NCI-H187 (cell line): Measurements from ENCODE around the gene PDE6C.

Experiments used
- DNase-seq, 2 experiments: peaks; one replicate each; lab custom pipeline; 2025; lab: John Stamatoyannopoulos, UW

Gene PDE6C

GRCh38 chr10:93612311-93612710, at the start of gene PDE6C:
TSS of gene PDE6C (plus strand) at chr10:93612537. CDS start at chr10:93612726, 189 bp downstream.
- DNase-seq = no peak

GRCh38 chr10:93565446-93565845, 46.9 kb upstream of the PDE6C start:
- no peak for DNase-seq

DNA sequence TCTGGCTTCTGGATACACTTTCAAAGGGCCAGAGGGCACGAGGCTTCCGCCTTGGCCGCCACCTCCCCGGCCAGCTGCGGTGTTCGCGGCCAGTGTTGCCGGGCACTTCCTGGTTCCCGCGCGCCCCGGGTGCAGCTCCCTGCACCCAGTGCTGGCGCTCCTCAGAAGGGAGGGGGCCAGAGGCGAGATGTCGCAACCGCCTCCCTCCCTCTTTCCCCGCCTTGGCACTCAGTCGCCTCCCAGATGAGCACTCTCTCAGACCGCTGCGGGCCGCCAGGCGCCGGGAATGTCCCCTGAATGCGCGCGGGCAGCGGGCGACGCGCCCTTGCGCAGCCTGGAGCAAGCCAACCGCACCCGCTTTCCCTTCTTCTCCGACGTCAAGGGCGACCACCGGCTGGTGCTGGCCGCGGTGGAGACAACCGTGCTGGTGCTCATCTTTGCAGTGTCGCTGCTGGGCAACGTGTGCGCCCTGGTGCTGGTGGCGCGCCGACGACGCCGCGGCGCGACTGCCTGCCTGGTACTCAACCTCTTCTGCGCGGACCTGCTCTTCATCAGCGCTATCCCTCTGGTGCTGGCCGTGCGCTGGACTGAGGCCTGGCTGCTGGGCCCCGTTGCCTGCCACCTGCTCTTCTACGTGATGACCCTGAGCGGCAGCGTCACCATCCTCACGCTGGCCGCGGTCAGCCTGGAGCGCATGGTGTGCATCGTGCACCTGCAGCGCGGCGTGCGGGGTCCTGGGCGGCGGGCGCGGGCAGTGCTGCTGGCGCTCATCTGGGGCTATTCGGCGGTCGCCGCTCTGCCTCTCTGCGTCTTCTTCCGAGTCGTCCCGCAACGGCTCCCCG, 45.7 kb upstream of the PDE6C start, which contains the start of gene FFAR4:
TSS of gene FFAR4 (plus strand) at position 231 of the 842 bp plus-strand sequence. CDS start at position 287, 56 bp downstream.
- no peak for DNase-seq

DNA sequence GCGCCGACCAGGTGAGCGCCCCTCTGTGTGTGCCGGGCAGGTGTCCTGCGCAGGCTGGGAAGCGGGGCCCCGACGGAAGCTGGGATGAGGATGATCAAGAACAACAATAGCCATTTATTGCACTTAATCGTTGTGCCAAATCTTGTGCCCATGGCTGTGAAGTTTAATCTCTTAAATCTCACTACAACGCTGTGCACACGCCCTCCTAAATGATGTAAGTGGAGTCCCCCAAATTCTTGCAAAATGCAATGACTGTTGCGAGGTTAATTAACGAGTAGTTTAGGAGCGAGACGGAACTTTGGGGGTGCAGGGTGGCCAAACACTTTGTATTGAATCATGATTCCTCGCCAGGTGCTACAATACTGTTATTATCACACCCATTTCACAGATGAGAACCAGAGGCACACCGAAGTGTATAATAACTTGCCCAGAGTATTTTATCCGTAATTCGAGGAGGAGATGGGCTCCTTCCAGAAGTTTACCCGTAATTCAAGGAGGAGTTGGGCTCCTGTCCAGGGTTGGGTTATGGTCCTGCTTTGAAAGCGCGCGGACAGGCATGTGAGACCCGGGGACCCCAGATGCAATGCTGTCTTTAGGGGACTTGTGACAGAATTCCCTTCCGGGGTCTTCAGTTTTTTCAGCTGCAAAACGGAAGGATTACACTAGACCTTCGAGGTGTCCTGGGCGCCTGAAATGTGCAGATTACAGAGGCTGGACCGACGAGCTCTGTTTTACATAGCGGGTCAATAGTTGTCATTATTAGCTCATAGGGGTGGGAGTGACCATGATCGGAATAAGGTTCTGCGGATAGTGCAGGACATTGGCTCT, 44.8 kb upstream of the PDE6C start:
- no peak for DNase-seq

DNA sequence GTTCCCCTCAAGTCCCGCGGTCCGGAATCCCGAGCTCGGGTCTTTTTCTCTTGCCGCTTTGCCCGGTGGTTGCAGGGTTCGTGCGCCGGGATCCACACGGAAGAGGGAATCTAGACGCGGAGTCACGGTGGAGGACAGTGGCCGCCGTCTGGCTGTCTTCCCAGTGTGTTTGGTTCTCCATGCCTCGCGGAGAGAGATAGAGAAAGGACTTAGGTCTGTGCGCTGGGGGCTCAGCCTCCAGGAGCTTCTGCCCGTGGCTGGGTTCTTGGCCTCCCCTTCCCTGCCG, 44.3 kb upstream of the PDE6C start:
- DNase-seq = no peak

GRCh38 chr10:93570383-93570782, 42.0 kb upstream of the PDE6C start:
- no peak for DNase-seq

DNA sequence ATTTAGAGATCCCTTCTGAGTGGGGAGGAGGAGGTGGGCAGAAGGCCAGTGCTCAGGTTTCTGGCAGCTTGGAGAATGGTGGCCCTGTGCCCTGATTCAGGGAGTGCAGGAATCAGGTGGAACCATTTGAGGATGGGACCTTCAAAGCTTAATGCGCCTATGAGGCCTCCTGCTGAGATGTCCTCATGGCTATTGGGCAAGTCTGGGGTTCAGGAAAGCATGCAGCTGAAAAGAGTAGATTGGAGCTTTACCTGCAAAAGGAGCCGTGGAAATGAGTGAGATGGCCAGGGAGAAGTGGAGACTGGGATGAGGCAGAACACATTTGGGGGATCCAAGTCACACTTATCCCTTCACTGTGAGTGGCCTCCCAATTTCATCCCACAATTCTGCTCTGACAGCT, 39.7 kb upstream of the PDE6C start:
- DNase-seq = no peak

DNA sequence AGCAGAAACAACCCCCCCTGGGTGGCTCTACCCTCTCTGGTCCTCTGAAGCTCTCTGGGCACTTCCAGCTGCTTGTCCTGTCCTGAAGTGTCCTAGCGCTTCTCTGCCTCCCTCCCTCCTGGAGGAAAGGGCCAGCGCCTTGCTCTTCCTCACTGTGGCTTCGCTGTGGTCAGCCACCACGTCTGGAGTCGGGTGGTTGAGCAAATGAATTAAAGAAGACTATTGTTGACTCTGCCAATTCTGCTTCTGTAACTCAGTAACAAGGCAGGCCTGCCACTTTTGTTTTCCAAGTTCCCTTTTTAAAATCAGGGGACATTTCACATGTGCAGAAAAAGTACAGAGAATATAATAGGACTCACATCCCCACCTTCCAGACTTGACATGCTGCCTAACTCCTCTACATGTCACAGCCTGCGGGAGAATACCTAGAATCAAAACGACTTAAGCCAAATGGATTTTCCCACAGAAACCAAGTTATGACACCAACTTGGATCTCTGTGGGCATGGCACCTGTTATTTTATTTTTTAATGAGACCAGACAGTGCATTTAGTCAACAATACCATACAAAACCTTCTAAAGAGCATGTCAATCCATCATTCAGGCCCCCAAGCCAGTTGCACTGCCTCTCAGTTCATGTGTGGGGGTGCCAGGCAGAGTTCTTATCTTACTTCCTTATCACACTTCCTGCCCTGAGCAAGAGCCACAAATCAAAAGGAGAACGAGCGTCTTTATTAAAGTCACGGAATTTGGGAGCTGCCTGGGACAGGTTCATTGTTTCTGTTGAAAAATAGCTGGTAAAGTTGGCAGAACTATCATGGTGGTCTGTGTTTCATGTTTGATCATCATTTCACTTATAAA, 39.1 kb upstream of the PDE6C start:
- no peak for DNase-seq

GRCh38 chr10:93573924-93574323, 38.4 kb upstream of the PDE6C start:
- DNase-seq = no peak

GRCh38 chr10:93576888-93577287, 35.4 kb upstream of the PDE6C start:
- no peak for DNase-seq

- no peak for DNase-seq
These were observed 34.8 kb upstream of the PDE6C start for GRCh38 chr10:93577565-93577964.

- DNase-seq = no peak
These were observed 33.2 kb upstream of the PDE6C start for GRCh38 chr10:93579089-93579488.

DNA sequence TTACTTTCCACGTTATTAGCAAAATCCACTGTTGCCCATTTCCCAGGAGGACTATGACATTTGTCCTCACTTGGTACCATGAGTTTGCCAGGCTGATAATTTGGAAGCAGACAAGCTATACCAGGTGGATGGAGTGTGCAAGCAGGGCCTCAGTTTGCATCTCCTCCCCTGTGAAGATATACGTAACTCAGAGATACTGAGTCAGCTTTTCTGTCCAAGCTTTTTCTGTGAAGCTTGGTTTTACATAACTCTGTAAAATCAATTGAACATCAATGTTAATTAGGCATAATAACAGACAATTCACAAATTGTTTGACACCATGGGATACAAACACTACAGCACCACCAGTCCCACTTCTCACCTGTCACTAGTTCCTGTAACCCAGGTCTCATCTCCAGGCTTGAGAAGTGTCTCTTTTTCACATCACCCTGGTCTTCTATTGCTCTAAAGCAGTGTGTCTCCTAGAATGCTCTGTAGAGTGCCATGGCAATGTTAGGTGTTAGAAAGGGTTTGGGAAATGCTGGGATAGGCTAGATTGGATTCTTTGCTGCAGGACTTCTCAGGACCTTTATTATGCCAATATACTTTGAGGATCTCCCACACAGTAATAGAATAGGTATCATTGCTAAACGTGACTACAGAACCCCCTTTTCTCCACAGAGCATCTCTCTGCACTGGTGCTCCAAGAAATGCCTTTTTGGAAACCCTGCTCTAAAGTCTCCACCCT, 32.2 kb upstream of the PDE6C start:
- DNase-seq = no peak

- no peak for DNase-seq
These were observed 31.5 kb upstream of the PDE6C start for GRCh38 chr10:93580828-93581227.

GRCh38 chr10:93584445-93584844, 27.9 kb upstream of the PDE6C start:
- no peak for DNase-seq

DNA sequence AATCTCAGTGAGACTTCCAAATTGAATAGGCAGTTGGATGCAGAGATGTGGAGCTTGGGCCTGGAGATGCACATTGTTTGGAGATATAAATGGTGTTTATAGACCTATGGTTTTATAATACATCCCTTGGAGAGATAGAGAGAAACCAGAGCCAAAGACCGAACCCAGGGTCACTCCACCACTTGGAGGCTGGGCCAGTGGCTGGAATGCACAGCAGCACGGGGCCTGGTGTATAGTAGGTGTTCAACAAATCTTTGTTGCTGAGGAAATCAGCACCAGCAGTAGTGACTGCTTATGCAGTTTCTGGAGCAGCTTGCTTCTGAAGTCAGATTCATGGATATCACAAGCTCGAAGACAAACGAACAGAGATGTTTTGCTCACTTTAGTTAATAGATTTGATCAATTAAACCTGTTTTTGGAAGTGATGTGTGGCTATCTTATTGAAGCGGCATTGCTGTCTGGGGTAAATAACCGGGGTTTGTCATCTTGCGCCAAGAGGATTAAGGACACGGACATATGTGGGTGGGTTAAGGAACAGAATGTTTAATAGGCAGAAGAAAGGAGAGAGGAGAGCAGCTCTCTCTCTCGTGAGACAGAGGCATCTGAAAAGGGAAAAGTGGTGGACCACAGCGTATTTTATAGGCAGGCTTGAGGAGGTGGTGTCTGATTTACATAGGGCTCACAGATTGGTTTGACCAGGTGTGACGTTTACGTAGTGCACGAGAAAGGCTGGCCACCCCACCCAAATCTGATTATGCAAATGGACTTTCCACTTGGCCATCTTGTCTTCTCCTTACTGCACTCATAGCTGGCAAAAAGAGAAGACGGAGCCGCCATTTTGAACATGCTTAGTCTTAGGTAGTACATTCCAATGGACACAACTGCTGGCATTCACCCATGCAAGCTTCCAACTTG, 22.4 kb upstream of the PDE6C start:
- no peak for DNase-seq

DNA sequence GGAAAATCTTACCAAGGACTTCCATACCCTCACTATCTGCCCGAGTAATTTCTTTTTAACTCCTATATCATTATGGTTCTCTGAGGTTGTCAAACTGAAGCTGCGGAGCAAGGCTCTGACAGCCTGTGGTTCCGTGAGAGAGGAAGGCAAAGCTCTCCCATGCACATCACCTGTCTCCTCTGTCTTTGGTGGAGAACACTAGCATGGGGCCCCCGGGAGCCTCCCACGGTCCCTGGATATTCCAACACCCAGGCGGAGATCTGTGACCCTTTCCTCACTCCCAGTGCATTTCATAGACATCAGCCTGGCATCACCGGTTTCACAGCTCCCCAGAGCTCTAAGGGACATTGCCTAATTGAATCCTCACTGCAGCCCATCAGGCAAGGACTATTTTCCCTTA, 21.7 kb upstream of the PDE6C start:
- no peak for DNase-seq

- DNase-seq = no peak
These were observed 21.1 kb upstream of the PDE6C start for GRCh38 chr10:93591065-93591808.

DNA sequence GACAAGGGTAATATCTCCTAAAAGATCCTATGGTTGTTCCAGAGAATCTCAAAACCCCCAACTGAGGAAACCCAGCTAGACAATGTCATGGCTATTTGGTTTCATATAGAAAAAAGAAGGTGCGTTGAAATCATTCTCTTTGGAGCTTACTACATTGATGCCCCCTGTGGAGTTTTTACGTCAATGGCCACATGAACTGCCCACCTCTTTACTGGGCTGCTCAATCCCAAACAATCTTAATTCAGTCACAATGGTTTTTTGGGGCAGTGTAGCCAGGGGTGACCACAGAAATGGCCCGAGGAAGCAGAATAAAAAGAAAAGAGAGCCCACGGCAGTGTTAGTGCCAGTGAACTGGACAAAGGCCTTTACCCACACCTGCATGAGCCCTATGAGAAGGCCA, 19.1 kb upstream of the PDE6C start:
- DNase-seq = no peak

GRCh38 chr10:93593749-93594148, 18.6 kb upstream of the PDE6C start:
- no peak for DNase-seq
